PC-9 (cell line): ENCODE results near the gene MATN1.

Experiments used
- CTCF ChIP-seq: fragments of 200-600 bp; sonication (generic); conservative IDR thresholded peaks from 2 replicates; pipeline ENCODE4 v1.6.1; 2017; ENCODE audit warnings: mixed run types, antibody characterized with exemption, mild to moderate bottlenecking, moderate library complexity
- EZH2 ChIP-seq: fragments of 200-600 bp; sonication (generic); IDR thresholded peaks from 2 replicates; pipeline ENCODE4 v1.8.0; 2017; ENCODE audit warnings: antibody characterized with exemption, low read depth

- no peak for TF ChIP-seq CTCF
- no peak for TF ChIP-seq EZH2
These were observed 24.9 kb downstream of the MATN1 start for GRCh38 chr1:30698401-30698981.
